ENCODE measurements around the gene AMPD3. TPM values are rescaled to one million over a fixed set of nuclear protein-coding genes. Genes with fewer than 3 reads are reported as not detected.

Gene AMPD3
- total RNA-seq, 1 experiment from 2014 or later = 12.5 TPM

GRCh38 chr11:10457901-10458300 lies 2.8 kb downstream of the AMPD3 start:
- Histone ChIP-seq H3K27me3 (ENCODE audit: control insufficient read depth, insufficient read depth, low read length) (no peaks in the 10 kb centered on the region), H3K4me1 (ENCODE audit: control insufficient read depth, insufficient read depth, low read length) (peaks cover 22% of the 10 kb centered on the region), H3K27ac (ENCODE audit: low read length) (no peak overlapping the region), H3K9me3 (ENCODE audit: control insufficient read depth, insufficient read depth, low read depth, low read length) (no peaks in the 10 kb centered on the region), H3K4me3 (ENCODE audit: low read depth in 2 of 2, low read length in 2 of 2) (no peak overlapping the region), H3K36me3 (ENCODE audit: control insufficient read depth, insufficient read depth, low read length) (no peaks in the 10 kb centered on the region)
- ChIA-PET POLR2A (no interaction called here), CTCF (no interaction called here)
- intact Hi-C loops (cut with micrococcal nuclease; ENCODE audit: unreplicated experiment) (no loop called here), in situ Hi-C loops (cut with HindIII; ENCODE audit: low pct_unique_long_range_greater_than_20kb, low sequenced_read_pairs) (no loop called here)
- DNase-seq (ENCODE audit: low read depth, low spot score) = no peak
- no TSS peak for BruUV-seq (replicated peaks)
- no peak for TF ChIP-seq REST (IDR thresholded peaks at IDR 0.05; ENCODE audit: insufficient read depth in 1 of 2, low read depth in 2 of 2, low read length in 1 of 2)
- TF ChIP-seq SIN3A (IDR thresholded peaks at IDR 0.05; ENCODE audit: borderline replicate concordance, insufficient read depth, low read depth, low read length) = no peak
- TF ChIP-seq TCF7L2 (IDR thresholded peaks at IDR 0.05; ENCODE audit: low read depth, low read length) = no peak
- no peak for TF ChIP-seq POLR2AphosphoS5 (IDR thresholded peaks at IDR 0.05; ENCODE audit: low read depth, low read length)
- no peak for TF ChIP-seq CTCF (IDR thresholded peaks at IDR 0.05)
- no peak for ATAC-seq

- H3K9me3 ChIP-seq (ENCODE audit: control insufficient read depth, insufficient read depth, low read depth, low read length) = no peaks in the 10 kb centered on the region
- POLR2A ChIA-PET = no interaction called here
- H3K4me3 ChIP-seq (ENCODE audit: low read depth in 2 of 2, low read length in 2 of 2) = no peak overlapping the region
- no TSS peak for BruUV-seq (replicated peaks)
- H3K27ac ChIP-seq (ENCODE audit: low read length) = no peak overlapping the region
- TF ChIP-seq REST (IDR thresholded peaks at IDR 0.05; ENCODE audit: insufficient read depth in 1 of 2, low read depth in 2 of 2, low read length in 1 of 2) (no peak), SIN3A (IDR thresholded peaks at IDR 0.05; ENCODE audit: borderline replicate concordance, insufficient read depth, low read depth, low read length) (no peak), TCF7L2 (IDR thresholded peaks at IDR 0.05; ENCODE audit: low read depth, low read length) (no peak), CTCF (IDR thresholded peaks at IDR 0.05) (no peak), POLR2AphosphoS5 (IDR thresholded peaks at IDR 0.05; ENCODE audit: low read depth, low read length) (no peak)
- H3K36me3 ChIP-seq (ENCODE audit: control insufficient read depth, insufficient read depth, low read length) = no peaks in the 10 kb centered on the region
- CTCF ChIA-PET = no interaction called here
- DNase-seq (ENCODE audit: low read depth, low spot score) (no peak), ATAC-seq (no peak)
- intact Hi-C loops (cut with micrococcal nuclease; ENCODE audit: unreplicated experiment) (no loop called here), in situ Hi-C loops (cut with HindIII; ENCODE audit: low pct_unique_long_range_greater_than_20kb, low sequenced_read_pairs) (no loop called here)
- no peaks in the 10 kb centered on the region for H3K27me3 ChIP-seq (ENCODE audit: control insufficient read depth, insufficient read depth, low read length)
- H3K4me1 ChIP-seq (ENCODE audit: control insufficient read depth, insufficient read depth, low read length) = peaks cover 22% of the 10 kb centered on the region
Observed at GRCh38 chr11:10459029-10459970, 4.2 kb downstream of the AMPD3 start.

Data from Panc1 (cell line).